Measurements from ENCODE around the gene NFASC. TPM values are rescaled to one million over a fixed set of nuclear protein-coding genes. Genes with fewer than 3 reads are reported as not detected.

NFASC gene
- total and polyA plus RNA-seq, 2 donors (not counting 3 experiments of a cell fraction or from before 2014, with no cell fraction given), result not detected

DNA sequence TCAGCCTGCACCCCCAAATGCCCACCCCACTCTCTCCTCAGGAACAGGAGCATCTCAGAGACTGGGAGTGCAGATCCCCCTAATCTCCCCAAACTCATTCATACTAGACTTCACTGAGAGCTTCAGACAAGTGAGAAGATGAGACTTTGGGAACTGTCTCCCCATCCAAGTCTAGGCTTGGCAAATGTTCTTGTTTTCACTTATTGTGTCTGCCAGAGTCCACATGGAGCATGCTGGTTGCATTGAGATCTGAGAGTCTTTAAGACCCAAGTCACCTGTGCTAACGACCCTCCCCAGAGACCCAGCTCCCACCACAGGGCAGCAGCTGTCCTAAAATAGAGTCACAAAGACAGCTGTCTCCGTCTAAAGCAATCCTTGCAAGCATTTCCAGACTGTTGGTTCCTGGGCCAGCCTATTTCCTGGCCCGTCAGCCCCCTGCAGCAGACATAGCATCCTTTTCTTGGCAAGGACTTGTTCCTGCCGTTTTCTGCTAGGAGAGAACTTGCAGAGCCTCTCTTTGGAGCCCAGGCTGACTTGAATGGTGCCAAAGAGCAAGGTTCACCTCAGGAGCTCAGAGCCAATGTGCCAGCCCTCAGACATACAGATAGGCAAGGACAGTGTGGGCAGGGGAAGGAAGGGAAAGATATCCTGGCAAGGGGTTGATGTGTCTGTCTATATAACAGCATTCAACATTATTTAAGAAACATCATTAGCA is 170.5 kb downstream of the NFASC start:
- Histone ChIP-seq H3K4me2 (ENCODE audit: insufficient read depth, low read length) (no peak overlapping the region), H4K20me1 (replicated peaks; ENCODE audit: control insufficient read depth, extremely low read depth, insufficient read depth, low read length) (no peaks in the 10 kb centered on the region), H3K27ac (ENCODE audit: insufficient read depth, low read depth, low read length) (no peak overlapping the region), H3K36me3 (ENCODE audit: control insufficient read depth in 2 of 2, extremely low read depth in 1 of 2, insufficient read depth in 2 of 2, low read length in 2 of 2) (no peaks in the 10 kb centered on the region), H3K4me1 (ENCODE audit: control insufficient read depth, extremely low read depth, insufficient read depth, low read length) (no peaks in the 10 kb centered on the region), H3K9me3 (replicated peaks; ENCODE audit: control insufficient read depth, insufficient read depth, low read length) (no peaks in the 10 kb centered on the region), H3K27me3 (ENCODE audit: control insufficient read depth in 2 of 2, insufficient read depth in 2 of 2, low read length in 2 of 2) (peaks cover 34 to 45% of the 10 kb centered on the region in 2 experiments), H3K4me3 (replicated peaks in 1 of 3; ENCODE audit: insufficient read depth in 1 of 3, low read depth in 1 of 3, low read length in 3 of 3) (no peak overlapping the region), H2AFZ (ENCODE audit: low read depth, low read length) (no peak overlapping the region), H3K79me2 (ENCODE audit: control insufficient read depth, insufficient read depth, low read length) (no peaks in the 10 kb centered on the region), H3K9me1 (replicated peaks; ENCODE audit: control insufficient read depth, extremely low read depth, insufficient read depth, low read length) (no peaks in the 10 kb centered on the region), H3K9ac (replicated peaks; ENCODE audit: extremely low read depth, insufficient read depth, low read length) (no peak overlapping the region)
- ChIA-PET POLR2A (no interaction called here), CTCF (interaction anchor here (1.1 to 2.8 kb wide), 4 partner anchors 20 to 66 kb away, joined by 3 to 22 read pairs (median 3); no protein-coding TSS in a partner anchor)
- FAIRE-seq (no peak), DNase-seq (ENCODE audit: low read depth, low spot score) (no peak)
- intact Hi-C loops (cut with micrococcal nuclease) (no loop called here), dilution Hi-C loops (cut with MboI; ENCODE audit: extremely low pct_ligation_motif_present, low sequenced_read_pairs) (no loop called here)
- no TSS peak for BruUV-seq (replicated peaks)
- no peak for TF ChIP-seq MYC (IDR thresholded peaks at IDR 0.05; ENCODE audit: low read depth, low read length)
- TF ChIP-seq POLR2AphosphoS5 (IDR thresholded peaks at IDR 0.05; ENCODE audit: insufficient read depth, low read depth, low read length), result no peak
- TF ChIP-seq JUN (IDR thresholded peaks at IDR 0.05; ENCODE audit: borderline replicate concordance, insufficient read depth, insufficient read length, low read depth), result no peak
- no peak for TF ChIP-seq EZH2 (IDR thresholded peaks at IDR 0.05; ENCODE audit: borderline replicate concordance, low read depth, low read length, severe bottlenecking)
- TF ChIP-seq, protein P1, sequence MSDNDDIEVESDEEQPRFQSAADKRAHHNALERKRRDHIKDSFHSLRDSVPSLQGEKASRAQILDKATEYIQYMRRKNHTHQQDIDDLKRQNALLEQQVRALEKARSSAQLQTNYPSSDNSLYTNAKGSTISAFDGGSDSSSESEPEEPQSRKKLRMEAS (IDR thresholded peaks at IDR 0.05; ENCODE audit: insufficient read depth, insufficient read length), result no peak
- no peak for TF ChIP-seq GATA2 (IDR thresholded peaks at IDR 0.05; ENCODE audit: insufficient read depth, insufficient read length, low read depth, low read length)
- TF ChIP-seq, protein P2, sequence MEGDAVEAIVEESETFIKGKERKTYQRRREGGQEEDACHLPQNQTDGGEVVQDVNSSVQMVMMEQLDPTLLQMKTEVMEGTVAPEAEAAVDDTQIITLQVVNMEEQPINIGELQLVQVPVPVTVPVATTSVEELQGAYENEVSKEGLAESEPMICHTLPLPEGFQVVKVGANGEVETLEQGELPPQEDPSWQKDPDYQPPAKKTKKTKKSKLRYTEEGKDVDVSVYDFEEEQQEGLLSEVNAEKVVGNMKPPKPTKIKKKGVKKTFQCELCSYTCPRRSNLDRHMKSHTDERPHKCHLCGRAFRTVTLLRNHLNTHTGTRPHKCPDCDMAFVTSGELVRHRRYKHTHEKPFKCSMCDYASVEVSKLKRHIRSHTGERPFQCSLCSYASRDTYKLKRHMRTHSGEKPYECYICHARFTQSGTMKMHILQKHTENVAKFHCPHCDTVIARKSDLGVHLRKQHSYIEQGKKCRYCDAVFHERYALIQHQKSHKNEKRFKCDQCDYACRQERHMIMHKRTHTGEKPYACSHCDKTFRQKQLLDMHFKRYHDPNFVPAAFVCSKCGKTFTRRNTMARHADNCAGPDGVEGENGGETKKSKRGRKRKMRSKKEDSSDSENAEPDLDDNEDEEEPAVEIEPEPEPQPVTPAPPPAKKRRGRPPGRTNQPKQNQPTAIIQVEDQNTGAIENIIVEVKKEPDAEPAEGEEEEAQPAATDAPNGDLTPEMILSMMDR (IDR thresholded peaks at IDR 0.05; ENCODE audit: extremely low read depth in 1 of 2, insufficient read depth in 1 of 2, low read depth in 1 of 2, low read length in 2 of 2), result no peak
- TF ChIP-seq POLR2A (IDR thresholded peaks at IDR 0.05; ENCODE audit: low read depth, low read length), result no peak
- no peak for TF ChIP-seq FOS (IDR thresholded peaks at IDR 0.05; ENCODE audit: borderline replicate concordance, insufficient read depth, low read length)
